GM13977 (cell line): ENCODE results near the gene SERPING1.

Experiments
- DNase-seq: peaks from one replicate; pipeline ENCODE4 v3.0.0; 2012; ENCODE audit warnings: low spot score
- in situ Hi-C: fragments of 300-500 bp; cut with MboI; formaldehyde crosslinking; loops from one replicate; pipeline ENCODE4 v1.12.0; 2022; ENCODE audit warnings: low sequenced_read_pairs, low pct_unique_long_range_greater_than_20kb, mixed read lengths, inconsistent platforms; ENCODE audit not compliant: unreplicated experiment
- TF ChIP-seq, protein P1 (sequence below): IDR thresholded peaks from 2 replicates; pipeline ENCODE4 v1.5.1; 2012; ENCODE audit warnings: mild to moderate bottlenecking, control low read depth; ENCODE audit not compliant: insufficient read depth; ENCODE audit errors: extremely low read depth, missing control alignments

SERPING1 gene

DNA sequence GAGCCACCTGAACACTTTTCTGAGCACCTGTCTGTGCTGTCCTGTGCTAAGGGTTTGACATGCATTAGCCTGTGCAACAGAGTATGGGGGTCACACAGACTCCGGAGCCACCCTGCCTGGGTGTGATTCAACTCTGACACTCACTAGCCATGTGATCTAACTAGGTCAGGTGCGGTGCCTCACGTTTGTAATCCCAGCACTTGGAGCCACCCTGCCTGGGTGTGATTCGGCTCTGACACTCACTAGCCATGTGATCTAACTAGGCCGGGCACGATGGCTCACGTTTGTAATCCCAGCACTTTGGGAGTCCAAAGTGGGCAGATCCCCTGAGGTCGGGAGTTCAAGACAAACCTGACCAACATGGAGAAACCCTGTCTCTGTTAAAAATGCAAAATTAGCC is 41.4 kb upstream of the SERPING1 start:
- in situ Hi-C loops, result loop anchor here (25.0 kb wide), 1 partner anchor 256 kb away; no protein-coding TSS in a partner anchor
- TF ChIP-seq, protein P1, sequence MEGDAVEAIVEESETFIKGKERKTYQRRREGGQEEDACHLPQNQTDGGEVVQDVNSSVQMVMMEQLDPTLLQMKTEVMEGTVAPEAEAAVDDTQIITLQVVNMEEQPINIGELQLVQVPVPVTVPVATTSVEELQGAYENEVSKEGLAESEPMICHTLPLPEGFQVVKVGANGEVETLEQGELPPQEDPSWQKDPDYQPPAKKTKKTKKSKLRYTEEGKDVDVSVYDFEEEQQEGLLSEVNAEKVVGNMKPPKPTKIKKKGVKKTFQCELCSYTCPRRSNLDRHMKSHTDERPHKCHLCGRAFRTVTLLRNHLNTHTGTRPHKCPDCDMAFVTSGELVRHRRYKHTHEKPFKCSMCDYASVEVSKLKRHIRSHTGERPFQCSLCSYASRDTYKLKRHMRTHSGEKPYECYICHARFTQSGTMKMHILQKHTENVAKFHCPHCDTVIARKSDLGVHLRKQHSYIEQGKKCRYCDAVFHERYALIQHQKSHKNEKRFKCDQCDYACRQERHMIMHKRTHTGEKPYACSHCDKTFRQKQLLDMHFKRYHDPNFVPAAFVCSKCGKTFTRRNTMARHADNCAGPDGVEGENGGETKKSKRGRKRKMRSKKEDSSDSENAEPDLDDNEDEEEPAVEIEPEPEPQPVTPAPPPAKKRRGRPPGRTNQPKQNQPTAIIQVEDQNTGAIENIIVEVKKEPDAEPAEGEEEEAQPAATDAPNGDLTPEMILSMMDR, result no peak
- DNase-seq, result no peak

DNA sequence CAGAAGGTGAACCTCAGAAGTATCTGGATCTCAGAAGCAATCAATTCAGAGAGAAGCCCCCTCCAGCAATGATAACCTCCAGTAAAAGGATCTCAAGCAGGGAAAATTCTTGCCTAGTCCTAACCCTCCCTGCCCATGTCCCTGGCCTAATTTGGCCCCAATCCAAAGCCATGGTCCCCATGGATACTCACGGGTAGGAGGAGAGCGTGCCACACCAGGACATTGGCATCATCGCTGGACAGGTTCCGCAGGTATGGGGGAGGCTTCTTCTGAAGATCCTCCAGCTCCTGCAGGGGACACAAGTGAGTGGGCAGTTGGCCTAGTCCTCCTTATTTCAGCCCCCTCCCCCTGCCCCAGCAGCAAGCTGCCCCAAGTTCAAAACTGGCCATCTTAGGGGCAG is 37.3 kb upstream of the SERPING1 start:
- DNase-seq, result no peak
- TF ChIP-seq, protein P1, result no peak
- in situ Hi-C loops, result loop anchor here (25.0 kb wide), 1 partner anchor 252 kb away; no protein-coding TSS in a partner anchor

GRCh38 chr11:57562596-57562995 is 34.9 kb upstream of the SERPING1 start:
- no peak for DNase-seq
- in situ Hi-C loops, result loop anchor here (25.0 kb wide), 1 partner anchor 250 kb away; no protein-coding TSS in a partner anchor
- TF ChIP-seq, protein P1, result no peak

DNA sequence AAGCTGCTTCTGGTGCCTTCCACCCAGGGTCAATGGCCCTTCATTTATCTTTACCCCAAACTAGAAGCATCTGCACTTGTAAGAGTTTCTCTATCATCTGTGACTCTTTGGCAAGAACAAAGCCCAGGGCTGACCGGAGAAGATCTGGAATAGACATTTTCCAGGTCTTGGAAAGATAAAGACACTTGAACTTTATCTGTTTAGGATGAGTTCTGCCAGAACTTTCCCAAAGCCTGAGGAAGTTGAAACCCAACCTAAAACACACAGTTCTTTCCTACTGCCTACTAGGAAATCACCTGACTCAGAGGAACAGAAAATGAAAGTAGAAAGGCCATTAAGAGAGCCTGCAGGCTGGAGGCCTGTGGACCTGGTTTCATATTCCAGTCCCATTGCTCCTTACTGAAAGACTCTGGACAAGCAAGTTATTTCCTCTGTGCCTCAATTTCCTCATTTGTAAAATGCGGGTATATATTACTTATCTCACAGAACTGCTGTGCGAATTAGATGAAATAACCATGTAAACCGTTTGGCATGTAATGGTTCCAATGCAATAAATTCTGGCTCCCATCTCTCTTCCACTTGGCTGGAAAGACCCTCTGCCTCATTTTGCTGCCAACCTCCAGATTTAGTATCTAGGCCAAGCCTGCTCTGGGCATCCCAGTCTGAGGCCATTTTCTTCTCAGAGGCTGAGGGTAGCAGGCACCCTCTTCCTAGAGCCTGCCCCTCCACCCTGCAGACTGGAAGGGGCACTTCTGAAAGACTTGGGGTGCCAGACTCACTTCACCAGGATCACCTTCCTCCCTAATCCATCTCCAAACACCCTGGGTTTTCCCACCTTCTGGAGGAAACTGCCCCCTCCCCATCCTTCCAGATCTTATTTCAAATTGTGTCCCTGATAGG is 31.2 kb upstream of the SERPING1 start:
- DNase-seq, result peak; percentile 74
- TF ChIP-seq, protein P1, result no peak
- in situ Hi-C loops, result loop anchor here (25.0 kb wide), 1 partner anchor 246 kb away; no protein-coding TSS in a partner anchor

DNA sequence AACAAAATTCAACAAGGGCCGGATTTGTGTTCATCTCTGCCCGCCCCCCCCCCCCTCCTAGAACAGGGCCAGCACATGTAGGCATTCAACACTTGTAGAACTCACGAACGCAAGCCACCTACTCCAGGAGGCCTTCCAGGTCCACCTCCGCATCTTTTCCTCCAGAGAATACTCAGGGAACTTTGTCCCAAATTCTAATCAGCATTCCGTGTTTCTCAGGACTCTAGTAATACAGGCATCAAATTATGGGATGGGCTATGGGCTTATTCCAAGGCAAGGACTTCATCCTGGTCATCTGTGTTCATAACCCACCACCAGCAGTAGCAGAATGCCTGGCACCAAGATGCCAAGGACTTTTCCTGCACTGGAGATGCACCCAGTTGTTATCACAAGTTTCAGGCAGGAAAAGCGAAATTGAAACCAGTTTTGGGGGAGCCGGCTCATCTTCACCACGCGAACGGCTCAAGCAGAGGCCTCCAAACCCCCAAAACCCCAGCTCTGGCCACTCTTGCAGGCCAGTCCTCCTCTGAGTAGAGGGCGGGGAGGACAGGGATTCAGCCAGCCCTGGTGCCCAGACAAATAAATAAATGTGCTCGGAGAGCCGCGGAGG is 30.5 kb upstream of the SERPING1 start:
- in situ Hi-C loops, result loop anchor here (25.0 kb wide), 1 partner anchor 245 kb away; no protein-coding TSS in a partner anchor
- peak; percentile 50 for DNase-seq

More for the DNA sequence above, 30.5 kb upstream of the SERPING1 start:
- TF ChIP-seq, protein P1, result no peak
